ENCODE results near the gene PLEK.
"Not testable (repeated sequence)": the region's sequence is repeated elsewhere in the genome, so short reads cannot be mapped to it uniquely, and the experiment has no call there.

DNA sequence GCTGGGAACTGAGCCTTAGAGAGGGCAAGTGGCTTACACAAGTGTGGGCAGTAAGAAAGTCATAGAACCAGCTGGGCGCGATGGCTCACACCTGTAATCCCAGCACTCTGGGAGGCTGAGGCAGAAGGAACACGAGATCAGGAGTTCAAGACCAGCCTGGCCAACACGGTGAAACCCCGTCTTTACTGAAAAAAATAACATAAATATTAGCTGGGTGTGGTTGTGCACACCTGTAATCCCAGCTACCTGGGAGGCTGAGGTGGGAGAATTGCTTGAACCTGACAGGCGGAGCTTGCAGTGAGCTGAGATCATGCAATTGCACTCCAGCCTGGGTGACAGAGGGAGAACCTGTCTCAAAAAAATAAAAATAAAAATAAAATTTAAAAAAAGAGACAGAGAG is 13.7 kb downstream of the PLEK start:
- TF ChIP-seq, protein P1, sequence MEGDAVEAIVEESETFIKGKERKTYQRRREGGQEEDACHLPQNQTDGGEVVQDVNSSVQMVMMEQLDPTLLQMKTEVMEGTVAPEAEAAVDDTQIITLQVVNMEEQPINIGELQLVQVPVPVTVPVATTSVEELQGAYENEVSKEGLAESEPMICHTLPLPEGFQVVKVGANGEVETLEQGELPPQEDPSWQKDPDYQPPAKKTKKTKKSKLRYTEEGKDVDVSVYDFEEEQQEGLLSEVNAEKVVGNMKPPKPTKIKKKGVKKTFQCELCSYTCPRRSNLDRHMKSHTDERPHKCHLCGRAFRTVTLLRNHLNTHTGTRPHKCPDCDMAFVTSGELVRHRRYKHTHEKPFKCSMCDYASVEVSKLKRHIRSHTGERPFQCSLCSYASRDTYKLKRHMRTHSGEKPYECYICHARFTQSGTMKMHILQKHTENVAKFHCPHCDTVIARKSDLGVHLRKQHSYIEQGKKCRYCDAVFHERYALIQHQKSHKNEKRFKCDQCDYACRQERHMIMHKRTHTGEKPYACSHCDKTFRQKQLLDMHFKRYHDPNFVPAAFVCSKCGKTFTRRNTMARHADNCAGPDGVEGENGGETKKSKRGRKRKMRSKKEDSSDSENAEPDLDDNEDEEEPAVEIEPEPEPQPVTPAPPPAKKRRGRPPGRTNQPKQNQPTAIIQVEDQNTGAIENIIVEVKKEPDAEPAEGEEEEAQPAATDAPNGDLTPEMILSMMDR (tag by site-specific recombination; IDR thresholded peaks at IDR 0.05), result not testable (repeated sequence)
- not testable (repeated sequence) for TF ChIP-seq SP2, KLF1, ZNF843, ZNF121, FEZF1 (tag by site-specific recombination; IDR thresholded peaks at IDR 0.05)
- TF ChIP-seq, protein P2, sequence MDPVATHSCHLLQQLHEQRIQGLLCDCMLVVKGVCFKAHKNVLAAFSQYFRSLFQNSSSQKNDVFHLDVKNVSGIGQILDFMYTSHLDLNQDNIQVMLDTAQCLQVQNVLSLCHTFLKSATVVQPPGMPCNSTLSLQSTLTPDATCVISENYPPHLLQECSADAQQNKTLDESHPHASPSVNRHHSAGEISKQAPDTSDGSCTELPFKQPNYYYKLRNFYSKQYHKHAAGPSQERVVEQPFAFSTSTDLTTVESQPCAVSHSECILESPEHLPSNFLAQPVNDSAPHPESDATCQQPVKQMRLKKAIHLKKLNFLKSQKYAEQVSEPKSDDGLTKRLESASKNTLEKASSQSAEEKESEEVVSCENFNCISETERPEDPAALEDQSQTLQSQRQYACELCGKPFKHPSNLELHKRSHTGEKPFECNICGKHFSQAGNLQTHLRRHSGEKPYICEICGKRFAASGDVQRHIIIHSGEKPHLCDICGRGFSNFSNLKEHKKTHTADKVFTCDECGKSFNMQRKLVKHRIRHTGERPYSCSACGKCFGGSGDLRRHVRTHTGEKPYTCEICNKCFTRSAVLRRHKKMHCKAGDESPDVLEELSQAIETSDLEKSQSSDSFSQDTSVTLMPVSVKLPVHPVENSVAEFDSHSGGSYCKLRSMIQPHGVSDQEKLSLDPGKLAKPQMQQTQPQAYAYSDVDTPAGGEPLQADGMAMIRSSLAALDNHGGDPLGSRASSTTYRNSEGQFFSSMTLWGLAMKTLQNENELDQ (tag by site-specific recombination; IDR thresholded peaks at IDR 0.05; ENCODE audit: low read depth), result not testable (repeated sequence)

Data from HEK293 (cell line).